Measurements from ENCODE around the gene DENND6A. TPM values are rescaled to one million over a fixed set of nuclear protein-coding genes. Genes with fewer than 3 reads are reported as not detected.

The DENND6A gene
- total and polyA plus RNA-seq, 2 of the 8 experiments (the other 6 are each of a cell fraction or from before 2014, with no cell fraction given), result 7.8 to 14.8 TPM

DNA sequence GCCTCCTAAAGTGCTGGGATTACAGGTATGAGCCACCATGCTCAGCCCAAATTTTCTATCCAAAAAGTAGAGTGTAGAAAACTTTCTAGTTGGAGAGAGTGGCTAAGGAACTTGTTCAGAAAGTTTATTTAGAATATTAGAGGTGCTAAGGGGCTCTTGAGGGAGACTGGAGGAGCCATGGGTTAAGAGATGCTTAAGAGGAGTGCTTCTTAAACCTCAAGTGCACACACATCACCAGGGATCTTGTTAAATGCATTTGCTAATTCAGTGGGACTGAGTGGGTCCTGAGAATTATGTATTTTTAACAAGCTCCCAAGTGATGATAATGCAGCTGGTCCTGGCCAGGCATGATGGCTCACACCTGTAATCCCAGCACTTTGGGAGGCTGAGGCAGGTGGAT is 33.5 kb upstream of the DENND6A start:
- no peak for FAIRE-seq

More for the DNA sequence above, 33.5 kb upstream of the DENND6A start:
- Histone ChIP-seq H3K4me2 (ENCODE audit: insufficient read depth in 1 of 2, low read depth in 2 of 2, low read length in 2 of 2) (no peak overlapping the region), H2BK20ac (ENCODE audit: low read length) (no peak overlapping the region), H4K5ac (ENCODE audit: insufficient read length, low read depth, low read length) (no peak overlapping the region), H3K27ac (ENCODE audit: low read depth, low read length) (no peak overlapping the region), H2AFZ (ENCODE audit: low read length) (no peak overlapping the region), H3K36me3 (ENCODE audit: control insufficient read depth in 2 of 4, insufficient read depth in 4 of 4, low read length in 3 of 4) (no peaks in the 10 kb centered on the region), H2BK12ac (ENCODE audit: low read depth, low read length) (no peak overlapping the region), H2BK15ac (ENCODE audit: low read length) (no peak overlapping the region), H3K23ac (ENCODE audit: insufficient read length) (no peak overlapping the region), H3K14ac (ENCODE audit: insufficient read length) (no peak overlapping the region), H3K18ac (ENCODE audit: extremely low read depth, low read length) (no peak overlapping the region), H4K8ac (ENCODE audit: extremely low read depth, insufficient read depth, low read length) (no peak overlapping the region), H2BK120ac (replicated peaks; ENCODE audit: low read depth, low read length) (no peak overlapping the region), H3K9me3 (ENCODE audit: insufficient read depth in 2 of 2, low read depth in 1 of 2, low read length in 1 of 2) (no peaks in the 10 kb centered on the region), H2BK5ac (ENCODE audit: low read depth, low read length) (no peak overlapping the region), H3K4me3 (ENCODE audit: extremely low read depth in 1 of 4, insufficient read depth in 2 of 4, low read depth in 3 of 4, low read length in 4 of 4) (no peak overlapping the region), H3K23me2 (ENCODE audit: low read depth, low read length) (peaks cover 3% of the 10 kb centered on the region; the same call in 1 of the 2 replicates), H3K9ac (replicated peaks in 1 of 4; ENCODE audit: extremely low read depth in 1 of 4, low read depth in 3 of 4, low read length in 3 of 4) (no peak overlapping the region), H2AK5ac (ENCODE audit: low read depth, low read length) (no peak overlapping the region), H3K4me1 (replicated peaks in 1 of 4; ENCODE audit: control insufficient read depth in 3 of 4, insufficient read depth in 4 of 4, low read length in 3 of 4) (no peaks in the 10 kb centered on the region), H3K79me1 (ENCODE audit: low read depth, low read length) (no peaks in the 10 kb centered on the region), H3K56ac (replicated peaks; ENCODE audit: insufficient read length, low read depth, low read length) (no peak overlapping the region), H4K91ac (replicated peaks; ENCODE audit: insufficient read length, low read length) (no peak overlapping the region), H3K79me2 (ENCODE audit: control insufficient read depth in 1 of 2, insufficient read depth in 2 of 2, low read length in 2 of 2) (no peaks in the 10 kb centered on the region), H4K20me1 (replicated peaks in 1 of 2; ENCODE audit: control insufficient read depth in 1 of 2, insufficient read depth in 2 of 2, low read length in 2 of 2) (no peaks in the 10 kb centered on the region), H3K4ac (replicated peaks; ENCODE audit: insufficient read length, low read depth, low read length) (no peak overlapping the region), H3K27me3 (replicated peaks in 1 of 4; ENCODE audit: control insufficient read depth in 3 of 4, extremely low read depth in 1 of 4, insufficient read depth in 3 of 4, low read length in 3 of 4) (no peaks in the 10 kb centered on the region)
- POLR2A ChIA-PET (ENCODE audit: partially characterized antibody), result no interaction called here
- CTCF ChIA-PET (ENCODE audit: partially characterized antibody), result interaction anchor here (0.6 kb wide), 1 partner anchor 229 kb away, joined by 5 read pairs; no protein-coding TSS in a partner anchor
- DNase-seq (ENCODE audit: low read depth in 1 of 2, low spot score in 2 of 2), result no peak
- TF ChIP-seq ATF2 (IDR thresholded peaks at IDR 0.05; ENCODE audit: low read length) (no peak), EP300 (IDR thresholded peaks at IDR 0.05; ENCODE audit: borderline replicate concordance in 1 of 2, low read depth in 2 of 2, low read length in 2 of 2) (no peak), HDAC6 (IDR thresholded peaks at IDR 0.05; ENCODE audit: low read depth, low read length) (no peak)
- TF ChIP-seq, protein P1, sequence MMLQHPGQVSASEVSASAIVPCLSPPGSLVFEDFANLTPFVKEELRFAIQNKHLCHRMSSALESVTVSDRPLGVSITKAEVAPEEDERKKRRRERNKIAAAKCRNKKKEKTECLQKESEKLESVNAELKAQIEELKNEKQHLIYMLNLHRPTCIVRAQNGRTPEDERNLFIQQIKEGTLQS (IDR thresholded peaks at IDR 0.05; ENCODE audit: insufficient read depth, low read depth, low read length), result no peak
